ENCODE data around the gene PTCHD1.

PTCHD1 gene

GRCh38 chrX:23392195-23392594 is 57.5 kb downstream of the PTCHD1 start:
- TF ChIP-seq, protein P1, sequence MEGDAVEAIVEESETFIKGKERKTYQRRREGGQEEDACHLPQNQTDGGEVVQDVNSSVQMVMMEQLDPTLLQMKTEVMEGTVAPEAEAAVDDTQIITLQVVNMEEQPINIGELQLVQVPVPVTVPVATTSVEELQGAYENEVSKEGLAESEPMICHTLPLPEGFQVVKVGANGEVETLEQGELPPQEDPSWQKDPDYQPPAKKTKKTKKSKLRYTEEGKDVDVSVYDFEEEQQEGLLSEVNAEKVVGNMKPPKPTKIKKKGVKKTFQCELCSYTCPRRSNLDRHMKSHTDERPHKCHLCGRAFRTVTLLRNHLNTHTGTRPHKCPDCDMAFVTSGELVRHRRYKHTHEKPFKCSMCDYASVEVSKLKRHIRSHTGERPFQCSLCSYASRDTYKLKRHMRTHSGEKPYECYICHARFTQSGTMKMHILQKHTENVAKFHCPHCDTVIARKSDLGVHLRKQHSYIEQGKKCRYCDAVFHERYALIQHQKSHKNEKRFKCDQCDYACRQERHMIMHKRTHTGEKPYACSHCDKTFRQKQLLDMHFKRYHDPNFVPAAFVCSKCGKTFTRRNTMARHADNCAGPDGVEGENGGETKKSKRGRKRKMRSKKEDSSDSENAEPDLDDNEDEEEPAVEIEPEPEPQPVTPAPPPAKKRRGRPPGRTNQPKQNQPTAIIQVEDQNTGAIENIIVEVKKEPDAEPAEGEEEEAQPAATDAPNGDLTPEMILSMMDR (IDR thresholded peaks at IDR 0.05; ENCODE audit: control insufficient read depth, extremely low read depth, insufficient read depth) = no peak
- DNase-seq (ENCODE audit: low read depth) = no peak
- no peak overlapping the region for H3K4me3 ChIP-seq (ENCODE audit: low read depth, low read length)

GRCh38 chrX:23394421-23394820 is 59.8 kb downstream of the PTCHD1 start:
- TF ChIP-seq, protein P1 (IDR thresholded peaks at IDR 0.05; ENCODE audit: control insufficient read depth, extremely low read depth, insufficient read depth) = no peak
- DNase-seq (ENCODE audit: low read depth) = no peak

GRCh38 chrX:23396263-23396662 is 61.6 kb downstream of the PTCHD1 start:
- no peak overlapping the region for H3K4me3 ChIP-seq (ENCODE audit: low read depth, low read length)
- TF ChIP-seq, protein P1 (IDR thresholded peaks at IDR 0.05; ENCODE audit: control insufficient read depth, extremely low read depth, insufficient read depth) = no peak
- DNase-seq (ENCODE audit: low read depth) = no peak

More at GRCh38 chrX:23394421-23394820, 59.8 kb downstream of the PTCHD1 start:
- H3K4me3 ChIP-seq (ENCODE audit: low read depth, low read length) = no peak overlapping the region

DNA sequence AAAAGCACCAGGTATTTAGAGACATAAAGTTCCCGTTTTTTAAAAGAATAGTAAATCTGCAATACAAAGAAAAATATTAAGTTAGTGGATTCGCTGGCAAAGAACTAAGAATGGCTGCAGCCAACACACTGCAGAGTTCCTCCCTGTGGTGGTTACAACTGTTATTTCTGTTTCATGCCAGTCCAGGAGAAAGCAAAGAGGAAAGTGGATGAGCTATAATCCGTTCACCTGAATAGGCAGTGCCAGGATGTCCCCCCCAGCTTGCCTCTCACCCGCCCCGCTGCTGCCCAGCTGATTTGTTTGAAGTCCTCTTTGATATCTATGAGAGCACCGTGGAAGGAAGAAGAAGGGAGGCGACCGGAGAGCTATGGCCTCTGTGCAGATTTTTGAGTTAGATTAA is 63.9 kb downstream of the PTCHD1 start:
- no peak for DNase-seq (ENCODE audit: low read depth)
- TF ChIP-seq, protein P1 (IDR thresholded peaks at IDR 0.05; ENCODE audit: control insufficient read depth, extremely low read depth, insufficient read depth) = no peak
- no peak overlapping the region for H3K4me3 ChIP-seq (ENCODE audit: low read depth, low read length)

GRCh38 chrX:23403849-23404248 is 69.2 kb downstream of the PTCHD1 start:
- no peak for DNase-seq (ENCODE audit: low read depth)
- TF ChIP-seq, protein P1 (IDR thresholded peaks at IDR 0.05; ENCODE audit: control insufficient read depth, extremely low read depth, insufficient read depth) = no peak
- no peak overlapping the region for H3K4me3 ChIP-seq (ENCODE audit: low read depth, low read length)

DNA sequence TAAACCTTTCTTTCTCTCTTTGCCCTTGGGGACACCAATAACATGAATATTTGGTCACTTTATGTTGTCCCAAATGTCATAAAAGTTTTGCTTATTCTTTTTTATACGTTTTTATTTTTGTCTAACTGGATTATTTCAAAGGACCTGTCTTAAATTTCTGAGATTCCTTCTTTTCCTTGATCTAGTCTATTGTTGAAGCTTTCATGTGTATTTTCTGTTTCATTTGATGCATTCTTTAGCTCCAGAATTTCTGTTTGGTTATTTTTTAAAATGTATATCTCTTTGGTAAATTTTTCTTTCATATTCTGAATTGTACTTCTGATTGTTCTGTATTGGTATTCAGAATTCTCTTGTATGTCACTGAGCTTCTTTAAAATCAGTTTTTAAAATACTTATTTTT is 88.3 kb downstream of the PTCHD1 start:
- DNase-seq (ENCODE audit: low read depth) = no peak
- no peak overlapping the region for H3K4me3 ChIP-seq (ENCODE audit: low read depth, low read length)
- TF ChIP-seq, protein P1 (IDR thresholded peaks at IDR 0.05; ENCODE audit: control insufficient read depth, extremely low read depth, insufficient read depth) = no peak

DNA sequence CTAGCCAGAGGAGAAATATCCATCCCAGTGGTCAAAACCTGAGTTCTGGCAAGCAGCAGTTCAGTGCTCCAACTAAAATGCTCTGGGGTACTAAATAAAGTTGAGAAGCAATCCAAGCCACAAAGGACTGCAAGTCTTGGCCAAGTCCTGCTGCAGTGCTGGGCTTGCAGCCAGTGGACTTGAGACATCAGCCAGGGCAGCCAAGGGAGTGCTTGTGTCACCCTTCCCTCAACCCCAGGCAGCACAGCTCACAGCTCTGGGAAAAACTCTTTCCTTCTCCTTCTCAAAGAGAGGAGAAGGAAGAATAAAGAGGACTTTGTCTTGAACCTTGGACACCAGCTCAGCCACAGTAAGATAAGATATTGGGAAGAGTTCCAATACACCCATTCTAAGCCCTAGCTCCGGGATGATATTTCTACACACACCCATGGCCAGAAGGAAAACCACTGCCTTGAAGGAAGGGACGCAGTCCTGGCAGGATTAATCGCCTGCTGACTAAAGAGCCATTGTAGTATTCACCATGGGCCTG is 99.8 kb downstream of the PTCHD1 start:
- no peak overlapping the region for H3K4me3 ChIP-seq (ENCODE audit: low read depth, low read length)
- TF ChIP-seq, protein P1 (IDR thresholded peaks at IDR 0.05; ENCODE audit: control insufficient read depth, extremely low read depth, insufficient read depth) = no peak
- no peak for DNase-seq (ENCODE audit: low read depth)

Measured in LNCaP clone FGC (cell line).